ENCODE results near the gene C4orf50. TPM values are rescaled to one million over a fixed set of nuclear protein-coding genes. Genes with fewer than 3 reads are reported as not detected.

Gene C4orf50
- total and polyA plus RNA-seq, 2 of the 4 experiments (the other 2 are of a cell fraction) = not detected

- in situ Hi-C loops (cut with MboI; ENCODE audit: low sequenced_read_pairs) = loop anchor here (25.0 kb wide), 2 partner anchors 92 to 392 kb away; no protein-coding TSS in a partner anchor
- intact Hi-C loops (cut with micrococcal nuclease) = no loop called here
- Histone ChIP-seq H3K9me1 (ENCODE audit: insufficient read depth, low read length) (no peaks in the 10 kb centered on the region), H3K36me3 (ENCODE audit: control insufficient read depth, insufficient read depth, low read length) (no peaks in the 10 kb centered on the region), H2AK9ac (replicated peaks; ENCODE audit: low read depth, low read length, poor library complexity) (no peak overlapping the region), H2BK5ac (ENCODE audit: low read depth, low read length, poor library complexity, severe bottlenecking) (no peak overlapping the region), H2BK120ac (ENCODE audit: low read depth, low read length) (no peak overlapping the region), H3K4me1 (ENCODE audit: control insufficient read depth, insufficient read depth, low read length) (no peaks in the 10 kb centered on the region), H3K79me1 (ENCODE audit: low read depth in 1 of 2, low read length in 2 of 2) (no peaks in the 10 kb centered on the region), H2BK15ac (ENCODE audit: low read depth, low read length) (no peak overlapping the region), H4K5ac (ENCODE audit: low read depth, low read length) (no peak overlapping the region), H4K20me1 (ENCODE audit: insufficient read depth, low read length) (no peaks in the 10 kb centered on the region), H2AK5ac (ENCODE audit: low read depth, low read length) (no peak overlapping the region), H4K8ac (ENCODE audit: low read depth in 2 of 2, low read length in 2 of 2) (no peak overlapping the region), H3K56ac (ENCODE audit: extremely low read depth, insufficient read depth, low read length) (no peak overlapping the region), H3K4ac (ENCODE audit: low read depth, low read length) (no peak overlapping the region), H3K9me3 (ENCODE audit: control insufficient read depth, insufficient read depth, low read length) (no peaks in the 10 kb centered on the region; the same call in 1 of the 2 replicates), H3K27ac (ENCODE audit: insufficient read depth, low read length) (no peak overlapping the region), H3K27me3 (ENCODE audit: control insufficient read depth, insufficient read depth, low read length) (no peaks in the 10 kb centered on the region), H3K9ac (ENCODE audit: low read depth, low read length) (no peak overlapping the region), H2AFZ (replicated peaks; ENCODE audit: low read length, poor library complexity) (no peak overlapping the region), H3K4me3 (ENCODE audit: insufficient read depth, low read depth, low read length) (no peak overlapping the region), H4K91ac (ENCODE audit: insufficient read depth, low read depth, low read length) (no peak overlapping the region), H2BK20ac (ENCODE audit: low read depth, low read length) (no peak overlapping the region), H3K18ac (ENCODE audit: low read depth, low read length) (no peak overlapping the region), H3K14ac (replicated peaks; ENCODE audit: low read depth, low read length) (no peak overlapping the region), H3K23ac (ENCODE audit: low read depth, low read length) (no peak overlapping the region), H3K4me2 (ENCODE audit: low read depth, low read length) (no peak overlapping the region)
- no peak for DNase-seq
- no CpG with 5 or more reads among the region's 9 CpGs for WGBS, 2 experiments (ENCODE audit: extremely low coverage in 2 of 2, insufficient read length in 1 of 2)
- ChIA-PET POLR2A (ENCODE audit: unreplicated experiment) (no interaction called here), CTCF (no interaction called here)
- TF ChIP-seq RAD21 (IDR thresholded peaks at IDR 0.05; ENCODE audit: low read length) (no peak), CEBPB (IDR thresholded peaks at IDR 0.05; ENCODE audit: low read depth, low read length) (no peak)
- ATAC-seq (ENCODE audit: low read depth) = no peak
- dilution Hi-C loops (cut with HindIII; ENCODE audit: low sequenced_read_pairs, unreplicated experiment) = no loop called here
- BruUV-seq (replicated peaks) = no TSS peak
These were observed 26.6 kb upstream of the C4orf50 start for GRCh38 chr4:6044805-6045204.

Measured in IMR-90 (cell line).